Measurements from ENCODE around the gene SEMA3A. TPM values are rescaled to one million over a fixed set of nuclear protein-coding genes. Genes with fewer than 3 reads are reported as not detected.

The SEMA3A gene
- total RNA-seq, 1 experiment from 2014 or later: 14.2 TPM

GRCh38 chr7:84187087-84187805 is 7.3 kb downstream of the SEMA3A start:
- Histone ChIP-seq H3K4me1 (ENCODE audit: control insufficient read depth in 1 of 2, insufficient read depth in 2 of 2, low read length in 2 of 2) (peaks cover 5 to 27% of the 10 kb centered on the region in 2 experiments; a peak in 3 of 4 replicates), H2AFZ (ENCODE audit: low read depth, low read length, poor library complexity, severe bottlenecking) (peak overlapping the region; percentile 87), H3K27ac (ENCODE audit: low read depth, low read length) (no peak overlapping the region), H3K27me3 (ENCODE audit: insufficient read depth, low read length) (no peaks in the 10 kb centered on the region), H3K79me2 (ENCODE audit: insufficient read depth, low read length) (no peaks in the 10 kb centered on the region), H3K36me3 (ENCODE audit: control insufficient read depth in 1 of 2, insufficient read depth in 2 of 2, low read length in 2 of 2) (no peaks in the 10 kb centered on the region), H3K4me3 (replicated peaks in 1 of 2; ENCODE audit: low read depth in 1 of 2, low read length in 2 of 2) (no peak overlapping the region), H4K20me1 (ENCODE audit: insufficient read depth) (no peaks in the 10 kb centered on the region), H3K9me3 (ENCODE audit: control insufficient read depth in 1 of 2, insufficient read depth in 1 of 2, low read depth in 1 of 2, low read length in 2 of 2) (no peaks in the 10 kb centered on the region), H3K9me2 (ENCODE audit: insufficient read depth) (no peaks in the 10 kb centered on the region), H3K9ac (ENCODE audit: low read length) (no peak overlapping the region), H3K4me2 (ENCODE audit: low read length) (peak overlapping the region; percentile 52)
- DNase-seq (ENCODE audit: low read depth, low spot score): no peak
- no TSS peak for BruUV-seq (replicated peaks)
- intact Hi-C loops (cut with micrococcal nuclease): loop anchor here (5.0 kb wide), 1 partner anchor 835 kb away; no protein-coding TSS in a partner anchor
- RAD21 ChIA-PET (ENCODE audit: low non-redundant PET in 1 of 2, low total read pairs in 2 of 2, uncharacterized antibody in 2 of 2, unreplicated experiment in 2 of 2): no interaction called here
- CTCF ChIA-PET: interaction anchor here (1.5 kb wide), 1 partner anchor 268 kb away, joined by 3 read pairs; no protein-coding TSS in a partner anchor
- TF ChIP-seq POLR2AphosphoS5 (IDR thresholded peaks at IDR 0.05; ENCODE audit: low read depth, low read length) (no peak), EZH2 (IDR thresholded peaks at IDR 0.05) (no peak), ELF1 (IDR thresholded peaks at IDR 0.05; ENCODE audit: borderline replicate concordance, low read depth) (no peak), POLR2A (IDR thresholded peaks at IDR 0.05; ENCODE audit: borderline replicate concordance, extremely low read depth, insufficient read depth, insufficient read length) (no peak), EGR1 (IDR thresholded peaks at IDR 0.05; ENCODE audit: low read depth) (no peak), YY1 (IDR thresholded peaks at IDR 0.05; ENCODE audit: extremely low read depth, insufficient replicate concordance, low read depth, low read length) (no peak), SP1 (IDR thresholded peaks at IDR 0.05; ENCODE audit: low read depth) (no peak), FOSL1 (IDR thresholded peaks at IDR 0.05; ENCODE audit: low read depth) (no peak), ZNF274 (IDR thresholded peaks at IDR 0.05; ENCODE audit: low read depth, low read length) (no peak), EZH2phosphoT487 (IDR thresholded peaks at IDR 0.05; ENCODE audit: borderline replicate concordance) (no peak), CBX3 (IDR thresholded peaks at IDR 0.05; ENCODE audit: low read depth) (no peak), CEBPB (IDR thresholded peaks at IDR 0.05; ENCODE audit: low read depth) (no peak), JUND (IDR thresholded peaks at IDR 0.05) (no peak)
- TF ChIP-seq, protein P1, sequence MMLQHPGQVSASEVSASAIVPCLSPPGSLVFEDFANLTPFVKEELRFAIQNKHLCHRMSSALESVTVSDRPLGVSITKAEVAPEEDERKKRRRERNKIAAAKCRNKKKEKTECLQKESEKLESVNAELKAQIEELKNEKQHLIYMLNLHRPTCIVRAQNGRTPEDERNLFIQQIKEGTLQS (IDR thresholded peaks at IDR 0.05): no peak
- TF ChIP-seq, protein P2, sequence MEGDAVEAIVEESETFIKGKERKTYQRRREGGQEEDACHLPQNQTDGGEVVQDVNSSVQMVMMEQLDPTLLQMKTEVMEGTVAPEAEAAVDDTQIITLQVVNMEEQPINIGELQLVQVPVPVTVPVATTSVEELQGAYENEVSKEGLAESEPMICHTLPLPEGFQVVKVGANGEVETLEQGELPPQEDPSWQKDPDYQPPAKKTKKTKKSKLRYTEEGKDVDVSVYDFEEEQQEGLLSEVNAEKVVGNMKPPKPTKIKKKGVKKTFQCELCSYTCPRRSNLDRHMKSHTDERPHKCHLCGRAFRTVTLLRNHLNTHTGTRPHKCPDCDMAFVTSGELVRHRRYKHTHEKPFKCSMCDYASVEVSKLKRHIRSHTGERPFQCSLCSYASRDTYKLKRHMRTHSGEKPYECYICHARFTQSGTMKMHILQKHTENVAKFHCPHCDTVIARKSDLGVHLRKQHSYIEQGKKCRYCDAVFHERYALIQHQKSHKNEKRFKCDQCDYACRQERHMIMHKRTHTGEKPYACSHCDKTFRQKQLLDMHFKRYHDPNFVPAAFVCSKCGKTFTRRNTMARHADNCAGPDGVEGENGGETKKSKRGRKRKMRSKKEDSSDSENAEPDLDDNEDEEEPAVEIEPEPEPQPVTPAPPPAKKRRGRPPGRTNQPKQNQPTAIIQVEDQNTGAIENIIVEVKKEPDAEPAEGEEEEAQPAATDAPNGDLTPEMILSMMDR (IDR thresholded peaks at IDR 0.05 in 2 of 3, conservative IDR thresholded peaks at IDR 0.05 in 1 of 3; ENCODE audit: borderline replicate concordance in 1 of 3, insufficient read depth in 1 of 3, low read depth in 2 of 3, low read length in 2 of 3): no peak
- ATAC-seq: no peak
- POLR2A ChIA-PET: interaction anchor here (0.9 kb wide), 1 partner anchor 8 kb away, joined by 3 read pairs; the partner anchor contains the start of gene SEMA3A
